AG04449 (cell line): ENCODE data around the gene DUS4L.

Experiments
- CTCF ChIA-PET: fragments of 350-600 bp; formaldehyde crosslinking; extraction: SDS; loops from one replicate; lab custom pipeline; 2021; ENCODE audit warnings: antibody characterized with exemption; lab: Yijun Ruan, JAX
- POLR2A ChIA-PET: fragments of 400-600, 350-600 bp; formaldehyde crosslinking; extraction: SDS; loops from one replicate; lab custom pipeline; 2020; ENCODE audit warnings: antibody characterized with exemption, inconsistent platforms; lab: Yijun Ruan, JAX
- DNase-seq: peaks from one replicate; pipeline ENCODE4 v3.0.0-alpha.2; 2010; ENCODE audit warnings: low read depth, low spot score
- H3K4me3 ChIP-seq: 2 replicates; pipeline ENCODE4 v1.5.1; 2011; ENCODE audit warnings: low read depth, mild to moderate bottlenecking, control low read depth, low read length
- TF ChIP-seq, protein P1 (sequence below): IDR thresholded peaks from one replicate; pipeline ENCODE4 v1.5.1; 2011; ENCODE audit warnings: mild to moderate bottlenecking, moderate library complexity, low read length, control low read depth, inconsistent platforms; ENCODE audit not compliant: insufficient read depth; ENCODE audit errors: missing control alignments

DUS4L gene

GRCh38 chr7:107596881-107597581 is 33.3 kb downstream of the DUS4L start:
- POLR2A ChIA-PET = no interaction called here
- CTCF ChIA-PET = interaction anchor here (1.8 kb wide), 1 partner anchor 9 kb away, joined by 5 read pairs; no protein-coding TSS in a partner anchor
- TF ChIP-seq, protein P1, sequence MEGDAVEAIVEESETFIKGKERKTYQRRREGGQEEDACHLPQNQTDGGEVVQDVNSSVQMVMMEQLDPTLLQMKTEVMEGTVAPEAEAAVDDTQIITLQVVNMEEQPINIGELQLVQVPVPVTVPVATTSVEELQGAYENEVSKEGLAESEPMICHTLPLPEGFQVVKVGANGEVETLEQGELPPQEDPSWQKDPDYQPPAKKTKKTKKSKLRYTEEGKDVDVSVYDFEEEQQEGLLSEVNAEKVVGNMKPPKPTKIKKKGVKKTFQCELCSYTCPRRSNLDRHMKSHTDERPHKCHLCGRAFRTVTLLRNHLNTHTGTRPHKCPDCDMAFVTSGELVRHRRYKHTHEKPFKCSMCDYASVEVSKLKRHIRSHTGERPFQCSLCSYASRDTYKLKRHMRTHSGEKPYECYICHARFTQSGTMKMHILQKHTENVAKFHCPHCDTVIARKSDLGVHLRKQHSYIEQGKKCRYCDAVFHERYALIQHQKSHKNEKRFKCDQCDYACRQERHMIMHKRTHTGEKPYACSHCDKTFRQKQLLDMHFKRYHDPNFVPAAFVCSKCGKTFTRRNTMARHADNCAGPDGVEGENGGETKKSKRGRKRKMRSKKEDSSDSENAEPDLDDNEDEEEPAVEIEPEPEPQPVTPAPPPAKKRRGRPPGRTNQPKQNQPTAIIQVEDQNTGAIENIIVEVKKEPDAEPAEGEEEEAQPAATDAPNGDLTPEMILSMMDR = no peak
- no peak for DNase-seq
- no peak overlapping the region for H3K4me3 ChIP-seq

DNA sequence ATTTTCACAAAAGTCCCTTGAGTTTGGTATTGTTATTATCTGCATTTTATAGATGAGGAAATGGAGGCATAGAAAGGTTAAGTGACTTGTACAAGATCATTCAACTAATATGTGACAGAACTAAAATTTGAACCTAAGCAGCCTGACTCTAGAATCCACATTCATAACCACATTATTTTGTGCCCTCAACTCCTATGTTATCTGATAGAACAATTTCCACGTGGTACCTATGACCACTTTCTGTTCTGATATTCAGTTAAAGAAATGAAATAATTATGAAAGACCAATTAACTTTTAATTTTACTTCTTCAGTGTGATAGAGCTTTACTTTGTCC is 33.8 kb downstream of the DUS4L start:
- no peak overlapping the region for H3K4me3 ChIP-seq
- TF ChIP-seq, protein P1 = no peak
- POLR2A ChIA-PET = no interaction called here
- CTCF ChIA-PET = interaction anchor here (0.7 to 1.8 kb wide), 2 partner anchors 8 to 17 kb away, joined by 3 to 5 read pairs; partner anchors contain the start of gene BCAP29
- DNase-seq = no peak

- no peak for DNase-seq
- POLR2A ChIA-PET = no interaction called here
- TF ChIP-seq, protein P1 = no peak
- CTCF ChIA-PET = interaction anchor here (0.7 to 1.8 kb wide), 2 partner anchors 8 to 18 kb away, joined by 3 to 5 read pairs; partner anchors contain the start of gene BCAP29
- H3K4me3 ChIP-seq = no peak overlapping the region
Measured at GRCh38 chr7:107597953-107598352, 34.2 kb downstream of the DUS4L start.

- no peak for DNase-seq
- TF ChIP-seq, protein P1 = no peak
- ChIA-PET POLR2A (no interaction called here), CTCF (no interaction called here)
- H3K4me3 ChIP-seq = no peak overlapping the region
Measured at GRCh38 chr7:107599262-107599661, 35.5 kb downstream of the DUS4L start.

- CTCF ChIA-PET = interaction anchor here (0.6 to 1.5 kb wide), 2 partner anchors 125 to 309 kb away, joined by 3 to 4 read pairs; no protein-coding TSS in a partner anchor
- no peak for DNase-seq
- TF ChIP-seq, protein P1 = no peak
- POLR2A ChIA-PET = no interaction called here
- H3K4me3 ChIP-seq = no peak overlapping the region
Measured at GRCh38 chr7:107600816-107601215, 37.0 kb downstream of the DUS4L start.

- DNase-seq = no peak
Measured at GRCh38 chr7:107605218-107605815, 41.5 kb downstream of the DUS4L start.

More at GRCh38 chr7:107605218-107605815, 41.5 kb downstream of the DUS4L start:
- ChIA-PET CTCF (interaction anchor here (0.6 to 1.5 kb wide), 2 partner anchors 8 to 36 kb away, joined by 3 to 5 read pairs; no protein-coding TSS in a partner anchor), POLR2A (no interaction called here)
- TF ChIP-seq, protein P1 = no peak
- H3K4me3 ChIP-seq = no peak overlapping the region
